ENCODE data around the gene PTGES3. TPM values are rescaled to one million over a fixed set of nuclear protein-coding genes. Genes with fewer than 3 reads are reported as not detected.
A peak's percentile ranks its signal among the peaks of the same experiment; 100 is the strongest.
"Not testable (repeated sequence)": the region's sequence is repeated elsewhere in the genome, so short reads cannot be mapped to it uniquely, and the experiment has no call there.

The PTGES3 gene
- total RNA-seq, 4 donors from 2014 or later, result 57.2 to 81.4 (median 69.3) TPM

DNA sequence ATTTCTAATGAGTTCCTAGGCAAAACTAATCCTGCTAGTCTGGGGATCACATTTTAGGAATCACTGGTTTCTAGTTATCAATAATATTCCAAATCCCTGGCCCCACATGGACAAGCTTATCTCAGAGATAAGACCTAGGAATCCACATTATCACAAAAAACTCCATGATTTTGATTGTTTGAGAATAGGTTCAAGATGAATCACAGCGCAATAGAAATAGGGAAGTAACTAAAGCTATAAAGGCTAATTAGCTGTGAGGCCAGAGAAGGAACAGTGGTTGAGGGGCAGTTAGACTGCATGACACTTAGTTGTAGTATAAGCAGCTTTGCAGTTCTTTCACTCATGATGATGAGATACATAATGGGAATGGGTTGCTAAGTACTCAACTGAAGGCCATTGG lies 29.2 kb downstream of the PTGES3 start:
- no peak overlapping the region for H3K27ac ChIP-seq
- no peaks in the 10 kb centered on the region for H3K27me3 ChIP-seq
- H3K36me3 ChIP-seq, result peaks cover 3 to 8% of the 10 kb centered on the region in 2 donors
- no peak overlapping the region for H3K4me3 ChIP-seq
- H3K4me1 ChIP-seq, result no peaks in the 10 kb centered on the region
- ATAC-seq (no peak), DNase-seq (no peak)
- in situ Hi-C loops (cut with MboI; ENCODE audit: low sequenced_read_pairs in 4 of 4), result no loop called here
- intact Hi-C loops (cut with DNase I; ENCODE audit: low total_unique reads), result no loop called here
- TF ChIP-seq POLR2A (IDR thresholded peaks at IDR 0.05), result no peak
- TF ChIP-seq, protein P1, sequence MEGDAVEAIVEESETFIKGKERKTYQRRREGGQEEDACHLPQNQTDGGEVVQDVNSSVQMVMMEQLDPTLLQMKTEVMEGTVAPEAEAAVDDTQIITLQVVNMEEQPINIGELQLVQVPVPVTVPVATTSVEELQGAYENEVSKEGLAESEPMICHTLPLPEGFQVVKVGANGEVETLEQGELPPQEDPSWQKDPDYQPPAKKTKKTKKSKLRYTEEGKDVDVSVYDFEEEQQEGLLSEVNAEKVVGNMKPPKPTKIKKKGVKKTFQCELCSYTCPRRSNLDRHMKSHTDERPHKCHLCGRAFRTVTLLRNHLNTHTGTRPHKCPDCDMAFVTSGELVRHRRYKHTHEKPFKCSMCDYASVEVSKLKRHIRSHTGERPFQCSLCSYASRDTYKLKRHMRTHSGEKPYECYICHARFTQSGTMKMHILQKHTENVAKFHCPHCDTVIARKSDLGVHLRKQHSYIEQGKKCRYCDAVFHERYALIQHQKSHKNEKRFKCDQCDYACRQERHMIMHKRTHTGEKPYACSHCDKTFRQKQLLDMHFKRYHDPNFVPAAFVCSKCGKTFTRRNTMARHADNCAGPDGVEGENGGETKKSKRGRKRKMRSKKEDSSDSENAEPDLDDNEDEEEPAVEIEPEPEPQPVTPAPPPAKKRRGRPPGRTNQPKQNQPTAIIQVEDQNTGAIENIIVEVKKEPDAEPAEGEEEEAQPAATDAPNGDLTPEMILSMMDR (IDR thresholded peaks at IDR 0.05 in 4 of 5, conservative IDR thresholded peaks at IDR 0.05 in 1 of 5), result no peak
- no peaks in the 10 kb centered on the region for H3K9me3 ChIP-seq

GRCh38 chr12:56657416-56658379 lies 30.4 kb downstream of the PTGES3 start:
- Histone ChIP-seq H3K4me3 (no peak overlapping the region), H3K9me3 (no peaks in the 10 kb centered on the region), H3K36me3 (no peaks in the 10 kb centered on the region), H3K27me3 (no peaks in the 10 kb centered on the region), H3K4me1 (no peaks in the 10 kb centered on the region), H3K27ac (no peak overlapping the region)
- DNase-seq (no peak), ATAC-seq (no peak)
- TF ChIP-seq POLR2A (IDR thresholded peaks at IDR 0.05), result no peak
- TF ChIP-seq, protein P1 (IDR thresholded peaks at IDR 0.05 in 4 of 5, conservative IDR thresholded peaks at IDR 0.05 in 1 of 5), result no peak
- in situ Hi-C loops (cut with MboI; ENCODE audit: low sequenced_read_pairs in 4 of 4), result no loop called here
- intact Hi-C loops (cut with DNase I; ENCODE audit: low total_unique reads), result no loop called here

DNA sequence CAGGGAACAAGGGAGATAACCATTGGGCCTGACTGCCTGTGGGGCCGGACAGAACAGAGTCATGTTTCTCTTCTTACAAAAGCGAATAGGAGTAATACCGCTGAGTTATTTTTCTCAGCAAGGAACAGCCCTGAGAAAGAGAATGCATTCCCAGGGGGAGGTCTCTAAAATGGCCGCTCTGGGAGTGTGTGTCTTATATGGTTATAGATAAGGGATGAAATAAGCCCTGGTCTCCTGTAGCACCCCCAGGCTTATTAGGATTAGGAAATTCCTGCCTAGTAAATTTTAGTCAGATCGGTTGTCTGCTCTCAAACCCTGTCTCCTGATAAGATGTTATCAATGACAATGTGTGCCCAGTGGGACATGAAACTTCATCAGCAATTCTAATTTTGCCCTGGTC lies 34.3 kb downstream of the PTGES3 start:
- ATAC-seq, H3K9me3 ChIP-seq, DNase-seq: not testable (repeated sequence)

DNA sequence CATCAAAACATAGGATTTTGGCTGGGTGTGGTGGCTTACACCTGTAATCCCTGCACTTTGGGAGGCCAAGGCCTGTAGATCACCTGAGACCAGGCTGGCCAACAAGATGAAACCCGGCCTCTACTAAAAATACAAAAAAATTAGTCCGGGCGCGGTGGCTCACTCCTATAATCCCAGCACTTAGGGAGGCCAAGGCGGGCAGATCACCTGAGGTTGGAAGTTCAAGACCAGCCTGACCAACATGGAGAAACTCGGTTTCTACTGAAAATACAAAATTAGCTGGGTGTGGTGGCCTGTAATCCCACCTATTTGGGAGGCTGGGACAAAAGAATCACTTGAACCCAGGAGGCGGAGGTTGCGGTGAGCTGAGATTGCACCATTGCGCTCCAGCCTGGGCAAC lies 40.1 kb downstream of the PTGES3 start:
- peaks cover 6 to 21% of the 10 kb centered on the region in 2 donors for H3K36me3 ChIP-seq
- in situ Hi-C loops (cut with MboI; ENCODE audit: low sequenced_read_pairs in 4 of 4), result loop anchor here in 2 of 4 donors (10.0 to 25.0 kb wide), 2 partner anchors 77 to 864 kb away; partner anchors contain the start of genes DDIT3 (in 1 of the 2), MBD6 (in 1 of the 2) and NACA (in 1 of the 2)
- H3K27me3 ChIP-seq; H3K4me3 ChIP-seq; DNase-seq; H3K9me3 ChIP-seq; intact Hi-C loops (cut with DNase I; ENCODE audit: low total_unique reads); H3K27ac ChIP-seq; ATAC-seq: not testable (repeated sequence)
- H3K4me1 ChIP-seq, result peaks cover 19 to 21% of the 10 kb centered on the region in 2 donors

More for the DNA sequence above, 34.3 kb downstream of the PTGES3 start:
- H3K4me3 ChIP-seq; H3K36me3 ChIP-seq; H3K4me1 ChIP-seq; H3K27ac ChIP-seq; intact Hi-C loops (cut with DNase I; ENCODE audit: low total_unique reads); H3K27me3 ChIP-seq; in situ Hi-C loops (cut with MboI; ENCODE audit: low sequenced_read_pairs in 4 of 4): not testable (repeated sequence)

GRCh38 chr12:56645717-56646446 lies 42.2 kb downstream of the PTGES3 start, which contains the start of gene ATP5F1B:
ATP5F1B (minus strand) TSS chr12:56645984; CDS start chr12:56645963, 21 bp downstream.
- peak within 1 kb of the TSS; percentile 92 to 99 (median 95) for H3K27ac ChIP-seq
- DNase-seq, result peak; percentile 98 to 99
- ATAC-seq, result peak; percentile 99 to 100
- H3K4me1 ChIP-seq, result peaks cover 27 to 32% of the 10 kb centered on the region in 2 donors
- H3K27me3 ChIP-seq, result no peaks in the 10 kb centered on the region
- intact Hi-C loops (cut with DNase I; ENCODE audit: low total_unique reads), result loop anchor here (1.0 to 2.0 kb wide), 2 partner anchors 43 to 79 kb away; partner anchors contain the start of genes NACA and PTGES3
- TF ChIP-seq POLR2A (IDR thresholded peaks at IDR 0.05), result peak; percentile 96 to 99
- TF ChIP-seq, protein P1 (IDR thresholded peaks at IDR 0.05 in 4 of 5, conservative IDR thresholded peaks at IDR 0.05 in 1 of 5), result no peak
- no peaks in the 10 kb centered on the region for H3K9me3 ChIP-seq
- peaks cover 12 to 43% of the 10 kb centered on the region in 2 donors for H3K36me3 ChIP-seq
- in situ Hi-C loops (cut with MboI; ENCODE audit: low sequenced_read_pairs in 4 of 4), result loop anchor here in 2 of 4 donors (10.0 to 25.0 kb wide), 2 partner anchors 79 to 866 kb away; partner anchors contain the start of genes DDIT3 (in 1 of the 2), MBD6 (in 1 of the 2) and NACA (in 1 of the 2)
- H3K4me3 ChIP-seq, result peak within 1 kb of the TSS; percentile 66 to 99 (median 94)
